ENCODE data around the gene ERCC6. TPM values are rescaled to one million over a fixed set of nuclear protein-coding genes. Genes with fewer than 3 reads are reported as not detected.

The ERCC6 gene
- polyA plus RNA-seq, 3 donors: 16.9 to 18.3 (median 17.9) TPM

DNA sequence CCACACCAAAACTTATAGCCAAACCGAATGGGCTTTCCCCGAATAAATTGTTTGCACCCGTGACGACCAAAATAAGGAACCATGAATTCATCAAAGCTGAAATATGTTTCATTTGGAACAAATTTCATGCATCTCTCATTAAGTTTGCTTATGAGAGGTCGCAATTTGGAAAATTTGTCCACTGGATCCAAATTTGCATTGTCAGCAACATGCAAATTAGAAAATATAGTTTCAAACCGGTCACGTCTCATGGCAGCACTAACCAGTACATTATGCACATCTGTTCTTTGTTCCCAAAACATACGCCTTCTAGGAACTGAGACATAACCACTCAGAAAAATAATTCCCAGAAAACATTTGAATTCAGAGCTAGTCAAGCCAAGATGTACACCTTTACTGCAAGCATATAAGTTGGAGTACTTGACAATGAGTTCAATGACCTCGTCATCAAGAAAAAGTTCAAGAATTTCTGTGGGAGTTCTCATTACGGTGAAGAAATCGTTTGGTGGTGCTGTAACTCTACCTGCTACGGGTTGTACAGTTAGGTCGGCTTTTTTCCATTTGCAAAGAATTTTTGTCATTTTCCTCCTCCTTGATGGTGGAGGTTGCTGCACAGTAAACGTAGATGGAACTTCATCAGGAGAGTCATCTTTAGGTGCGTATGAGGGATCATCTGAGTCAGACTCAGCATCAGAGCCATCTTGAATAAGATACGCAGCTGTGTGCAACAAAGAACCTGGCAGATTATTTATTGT lies 22.5 kb downstream of the ERCC6 start:
- DNase-seq (ENCODE audit: low read depth in 3 of 3, low spot score in 2 of 3): no peak

DNA sequence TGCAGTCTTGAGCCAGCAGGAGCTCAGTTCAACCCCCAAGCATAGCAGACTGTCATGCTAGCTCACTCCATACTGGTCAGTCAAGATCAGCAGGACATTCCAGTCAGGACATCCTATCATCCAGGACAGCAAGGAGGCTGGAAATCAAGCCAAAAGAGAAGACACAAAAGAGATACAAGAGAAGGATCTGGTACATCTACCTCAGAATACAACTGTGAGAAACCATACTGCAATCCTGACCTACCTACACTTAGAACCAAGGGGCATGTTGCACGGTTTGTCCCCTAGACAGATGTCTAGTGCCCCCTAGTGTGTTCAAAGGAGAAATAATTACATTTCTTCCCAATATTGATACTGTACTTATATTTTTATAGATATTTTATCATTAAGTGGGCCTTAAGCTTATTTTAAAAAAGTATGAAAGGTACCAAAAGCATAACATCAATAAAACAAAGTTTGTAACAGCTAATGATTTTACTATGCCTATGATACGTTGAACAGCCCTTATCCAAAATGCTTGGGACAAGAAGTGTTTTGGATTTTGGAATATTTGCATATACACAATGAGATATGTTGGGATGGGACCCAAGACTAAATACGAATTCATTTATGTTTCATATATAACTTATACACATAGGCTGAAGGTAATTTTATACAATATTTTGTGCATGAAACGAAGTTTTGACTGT lies 26.7 kb downstream of the ERCC6 start:
- no peak for DNase-seq (ENCODE audit: low read depth in 3 of 3, low spot score in 2 of 3)

DNA sequence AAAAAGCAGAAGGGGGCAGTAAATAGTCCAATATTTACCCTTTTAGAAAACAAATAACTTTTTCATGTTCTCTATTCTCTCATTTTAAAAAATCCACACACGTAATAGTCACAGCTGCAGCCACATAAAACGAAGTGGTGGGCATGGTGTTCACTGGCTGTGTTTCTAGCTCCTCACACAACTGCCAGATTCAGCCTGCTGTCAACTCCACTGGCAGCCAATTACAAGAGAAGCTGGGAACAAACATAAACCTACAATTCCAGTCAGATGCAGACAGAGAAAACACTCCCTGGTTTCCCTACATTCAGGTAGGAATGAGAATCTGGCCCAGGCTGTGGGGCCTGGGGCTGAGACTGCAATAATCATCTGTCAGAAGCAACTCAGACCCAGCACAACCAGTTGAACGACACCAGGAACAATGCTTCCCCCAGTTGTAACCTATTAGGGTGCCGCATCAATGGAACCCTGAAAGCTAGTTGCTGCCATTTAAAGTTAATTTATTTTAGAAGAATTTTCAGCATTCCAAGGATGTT lies 29.1 kb downstream of the ERCC6 start:
- no peak for DNase-seq (ENCODE audit: low read depth in 3 of 3, low spot score in 2 of 3)

DNA sequence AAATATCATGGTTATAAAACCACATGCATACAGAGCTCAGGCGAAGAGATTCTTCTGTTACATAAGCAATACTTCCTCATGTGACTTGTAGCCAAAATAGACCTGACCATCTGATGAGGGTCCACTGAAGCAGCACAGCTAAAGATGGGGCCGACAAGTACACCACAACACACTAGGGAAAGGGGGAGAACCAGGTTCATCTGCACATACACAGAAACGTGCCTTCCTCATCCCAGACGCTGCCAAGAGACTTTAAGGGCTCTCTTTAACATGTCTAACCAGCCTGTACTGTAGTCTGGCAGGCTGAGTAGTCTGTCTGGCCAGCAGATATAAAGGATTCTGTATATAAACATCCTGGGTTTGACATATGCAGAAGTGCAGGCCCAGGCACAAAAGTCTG lies 30.3 kb downstream of the ERCC6 start:
- no peak for DNase-seq (ENCODE audit: low read depth in 3 of 3, low spot score in 2 of 3)

DNA sequence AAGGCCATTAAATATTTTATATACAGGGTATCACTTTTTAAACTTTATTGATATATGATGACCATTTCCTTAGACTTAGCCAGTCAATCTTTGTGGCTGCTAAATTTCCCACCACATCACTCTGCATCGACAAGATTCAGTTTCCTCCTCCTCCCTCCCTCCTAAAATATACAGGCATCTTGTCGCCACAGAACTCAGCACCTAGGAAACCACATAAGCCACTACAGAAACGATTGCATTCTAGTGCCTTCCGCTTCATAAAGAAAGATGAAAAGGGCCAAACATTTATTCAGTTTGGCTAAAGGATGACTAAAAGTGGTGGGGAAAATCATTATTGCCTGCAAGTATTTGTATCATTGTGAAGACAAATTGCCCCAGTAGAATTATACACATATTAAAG lies 30.7 kb downstream of the ERCC6 start:
- DNase-seq (ENCODE audit: low read depth in 3 of 3, low spot score in 2 of 3): no peak

DNA sequence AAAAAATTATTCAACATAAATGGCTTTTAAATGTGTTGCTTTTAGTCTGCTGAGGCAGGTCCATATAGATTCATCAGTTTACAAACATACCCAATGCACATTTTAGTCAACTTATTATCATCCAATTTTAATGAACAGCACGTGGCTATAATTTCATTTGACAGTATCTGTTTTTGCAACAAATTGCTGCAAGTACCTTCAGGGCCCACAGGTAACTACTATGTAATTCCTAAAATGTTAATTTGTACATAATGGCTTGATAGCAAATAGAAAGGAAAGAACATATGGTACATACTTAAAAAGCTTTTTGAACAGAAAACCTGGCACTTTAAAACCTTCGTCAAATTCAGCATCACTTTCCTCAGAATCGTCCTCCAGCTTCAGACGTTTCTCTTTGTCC lies 33.3 kb downstream of the ERCC6 start:
- DNase-seq (ENCODE audit: low read depth in 3 of 3, low spot score in 2 of 3): no peak

DNA sequence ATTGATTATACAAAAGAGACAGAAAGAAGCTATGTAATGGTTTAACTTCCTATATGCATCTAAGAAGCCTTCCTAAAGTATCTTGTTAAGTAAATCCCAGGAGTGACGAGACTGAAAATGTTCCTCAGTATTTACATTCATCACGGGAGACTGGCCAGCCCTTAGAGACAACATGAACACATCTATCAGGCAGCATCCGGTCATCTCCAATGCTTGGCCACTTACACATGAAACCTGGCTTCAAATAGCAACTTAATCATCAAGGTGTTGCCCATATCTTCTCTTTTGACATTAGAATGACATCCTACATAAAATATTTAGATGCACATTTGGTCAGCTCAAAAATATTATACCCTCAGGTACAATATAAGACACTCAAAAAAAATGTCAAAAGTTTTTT lies 33.8 kb downstream of the ERCC6 start:
- no peak for DNase-seq (ENCODE audit: low read depth in 3 of 3, low spot score in 2 of 3)

DNA sequence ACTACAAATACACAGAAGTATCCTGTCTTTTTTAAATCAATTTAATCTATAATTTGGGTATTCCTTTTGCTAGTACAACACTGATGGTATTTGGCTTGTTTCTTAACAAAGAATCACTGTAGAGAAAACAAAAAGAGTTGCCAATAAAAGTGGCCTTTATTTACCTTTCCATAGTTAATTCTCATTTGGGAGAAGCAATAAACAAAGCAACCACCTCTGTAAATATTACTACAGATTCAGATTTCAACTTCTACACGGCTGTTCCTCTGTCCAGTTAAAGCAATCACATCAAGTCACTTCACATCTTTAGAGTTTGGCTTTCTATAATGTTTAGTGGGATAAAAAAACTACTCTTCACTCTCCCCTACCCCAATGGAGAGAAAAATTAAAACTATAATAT lies 34.4 kb downstream of the ERCC6 start:
- DNase-seq (ENCODE audit: low read depth in 3 of 3, low spot score in 2 of 3): no peak

DNA sequence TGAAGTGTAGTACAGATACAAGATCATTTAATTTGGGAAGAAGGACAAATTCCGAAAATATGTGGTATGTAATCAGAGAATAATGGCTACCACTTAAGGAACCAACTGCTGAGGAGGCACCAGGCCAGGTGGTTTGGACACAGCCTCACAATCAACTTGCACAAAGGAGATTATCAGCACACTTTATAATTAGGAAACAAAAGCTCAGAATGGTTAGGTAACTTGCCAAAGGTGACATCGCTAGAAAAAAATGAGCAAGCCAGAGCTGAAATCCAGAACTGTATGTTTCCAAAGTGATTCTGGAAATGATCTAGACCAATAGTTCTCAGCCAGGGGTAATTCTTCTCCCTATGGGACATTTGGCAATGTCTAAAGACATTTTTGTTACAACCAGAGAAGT lies 36.6 kb downstream of the ERCC6 start:
- DNase-seq (ENCODE audit: low read depth in 3 of 3, low spot score in 2 of 3): no peak

DNA sequence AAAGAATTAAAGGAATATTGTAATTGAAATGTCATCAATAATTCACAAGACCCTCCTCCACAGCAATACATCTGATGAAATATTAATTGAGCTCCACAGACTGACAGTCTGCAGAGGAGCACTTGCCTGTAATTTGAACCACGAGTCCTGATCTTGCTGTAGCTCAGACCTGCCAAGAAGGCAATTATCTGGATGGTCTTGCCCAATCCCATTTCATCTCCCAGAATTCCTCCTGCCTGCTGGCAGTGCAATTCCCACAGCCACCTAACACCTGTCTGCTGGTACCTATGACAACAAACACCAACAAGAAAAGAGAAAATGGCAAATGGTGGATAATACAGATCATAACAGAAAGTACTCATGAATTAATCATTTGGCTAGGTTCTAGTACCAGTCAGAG lies 38.5 kb downstream of the ERCC6 start:
- DNase-seq (ENCODE audit: low read depth in 3 of 3, low spot score in 2 of 3): no peak

DNA sequence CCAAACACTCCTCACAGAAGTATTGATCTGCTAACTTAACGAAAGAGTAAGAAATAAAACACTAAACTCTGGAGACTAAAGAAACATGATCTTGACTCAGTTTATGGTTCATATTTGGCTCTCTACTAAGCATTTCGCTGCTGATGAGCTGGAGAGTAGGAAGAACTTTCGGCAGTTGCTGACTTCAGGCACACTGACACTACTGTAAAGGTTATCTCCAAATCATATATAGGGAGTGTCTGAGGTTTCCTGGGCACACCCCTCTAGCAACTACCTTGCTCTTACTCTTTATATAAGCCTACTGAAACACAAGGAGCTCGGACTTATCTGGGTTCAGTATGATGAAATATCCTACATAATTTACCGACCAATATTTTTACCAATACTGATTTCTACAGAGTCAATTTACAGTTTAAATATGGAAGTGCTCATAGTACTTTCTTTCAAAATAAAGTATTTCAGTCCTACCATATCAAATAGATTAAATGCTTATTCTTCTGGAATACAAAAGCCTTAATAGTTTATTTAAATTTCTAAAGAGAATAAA lies 39.5 kb downstream of the ERCC6 start:
- DNase-seq (ENCODE audit: low read depth in 3 of 3, low spot score in 2 of 3): no peak

DNA sequence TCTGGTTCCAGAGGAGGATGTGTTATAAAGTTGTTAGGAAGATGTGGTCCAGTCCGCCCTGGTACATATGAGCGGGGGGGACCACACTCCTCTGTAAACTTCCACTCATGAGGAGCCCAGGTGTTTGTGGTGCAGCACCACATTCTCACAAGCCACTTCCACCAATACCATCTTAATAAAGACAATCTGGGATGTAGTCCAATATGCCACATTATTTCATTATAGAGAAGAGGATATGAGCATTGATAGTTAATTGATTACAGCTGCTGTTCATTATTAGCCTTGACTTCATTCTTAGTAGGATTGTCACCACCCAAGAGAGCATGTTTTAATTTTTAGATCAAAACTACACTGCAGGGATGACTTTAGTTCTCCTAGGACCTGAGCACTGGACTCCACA lies 40.5 kb downstream of the ERCC6 start:
- DNase-seq (ENCODE audit: low read depth in 3 of 3, low spot score in 2 of 3): no peak

DNA sequence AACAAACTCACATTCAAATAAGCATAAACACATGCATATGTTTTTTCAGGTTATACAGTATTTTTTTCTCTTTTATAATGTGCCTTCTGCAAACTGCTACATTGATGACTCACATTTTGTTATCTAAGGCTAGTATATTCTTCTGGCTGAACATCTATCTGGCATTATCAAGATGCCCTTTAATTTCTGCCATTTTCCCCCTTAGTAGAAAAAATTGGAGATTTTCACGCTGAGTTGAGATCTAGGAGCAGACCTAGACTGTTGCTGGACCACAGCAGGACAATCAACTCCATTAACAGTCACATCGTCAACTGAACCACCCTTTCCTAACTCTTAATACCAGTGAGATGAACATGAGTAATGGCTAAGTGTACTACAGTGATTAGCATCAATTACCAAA lies 41.6 kb downstream of the ERCC6 start:
- no peak for DNase-seq (ENCODE audit: low read depth in 3 of 3, low spot score in 2 of 3)

DNA sequence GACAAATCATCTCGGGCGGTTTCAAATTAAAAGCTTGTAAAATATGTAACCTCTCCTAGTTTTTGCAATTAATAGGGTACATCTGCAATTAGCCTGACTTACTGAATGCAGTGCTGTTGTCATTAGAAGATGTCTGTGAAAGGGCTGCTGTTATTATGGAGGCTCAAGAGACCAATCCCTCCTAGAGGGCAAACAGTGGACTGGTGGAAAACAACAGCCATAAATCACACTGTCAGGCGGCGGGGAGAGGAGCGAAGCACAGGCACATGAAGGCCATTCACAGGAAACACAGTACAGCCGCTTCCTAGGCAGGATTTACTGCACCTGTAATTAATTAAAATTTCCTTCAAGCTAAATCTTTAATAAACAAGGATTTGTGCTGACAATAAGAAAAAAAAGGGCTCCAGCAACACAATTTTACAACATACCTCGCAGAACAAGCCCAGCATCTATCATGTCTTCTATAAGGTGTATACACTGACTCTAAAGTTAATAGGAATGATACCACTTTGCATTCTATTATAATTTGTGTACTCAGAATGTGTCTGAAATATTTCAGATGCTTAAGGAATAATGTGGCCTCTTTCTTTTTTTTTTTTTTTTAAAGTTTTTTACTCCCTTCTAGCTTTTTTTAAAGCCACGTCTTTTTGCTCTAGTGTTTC lies 50.7 kb downstream of the ERCC6 start:
- DNase-seq (ENCODE audit: low read depth in 3 of 3, low spot score in 2 of 3): peak in 1 of 3 donors; percentile 36

DNA sequence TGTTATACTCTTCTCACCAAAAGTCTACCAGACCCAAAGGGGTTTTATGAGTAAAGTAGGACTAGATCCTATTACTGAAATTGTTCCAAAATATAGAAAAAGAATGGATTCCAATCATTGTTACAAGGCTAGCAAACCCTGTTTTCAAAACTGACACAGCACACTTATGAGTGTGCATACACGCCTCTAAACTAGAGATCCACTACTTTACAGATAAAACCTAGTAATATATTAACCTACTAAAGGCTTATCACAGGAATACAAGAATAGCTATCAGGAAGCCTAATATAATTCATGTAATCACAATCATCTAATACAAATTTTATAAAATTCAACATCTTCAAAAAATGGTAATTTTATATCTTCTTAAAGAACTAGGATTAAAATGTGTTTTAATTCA lies 52.2 kb downstream of the ERCC6 start:
- no peak for DNase-seq (ENCODE audit: low read depth in 3 of 3, low spot score in 2 of 3)

DNA sequence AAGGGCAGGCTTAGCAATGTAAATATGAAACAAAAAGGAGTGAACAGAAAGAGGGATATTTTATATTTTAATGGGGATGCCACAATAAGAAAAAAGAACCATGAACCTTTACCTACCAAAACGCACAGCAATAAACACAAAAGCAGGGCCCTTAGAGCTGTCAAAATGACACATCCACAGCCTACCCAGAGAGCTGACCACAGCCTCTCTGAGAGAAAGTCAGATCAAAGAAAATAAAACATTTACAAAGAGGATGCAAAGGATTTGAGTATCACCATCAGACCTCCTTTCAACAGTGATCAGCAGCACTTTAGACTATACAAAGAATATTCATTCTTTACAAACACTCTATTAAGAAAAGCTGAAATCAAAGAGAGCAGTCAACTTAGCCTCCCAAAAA lies 52.9 kb downstream of the ERCC6 start:
- DNase-seq (ENCODE audit: low read depth in 3 of 3, low spot score in 2 of 3): no peak

DNA sequence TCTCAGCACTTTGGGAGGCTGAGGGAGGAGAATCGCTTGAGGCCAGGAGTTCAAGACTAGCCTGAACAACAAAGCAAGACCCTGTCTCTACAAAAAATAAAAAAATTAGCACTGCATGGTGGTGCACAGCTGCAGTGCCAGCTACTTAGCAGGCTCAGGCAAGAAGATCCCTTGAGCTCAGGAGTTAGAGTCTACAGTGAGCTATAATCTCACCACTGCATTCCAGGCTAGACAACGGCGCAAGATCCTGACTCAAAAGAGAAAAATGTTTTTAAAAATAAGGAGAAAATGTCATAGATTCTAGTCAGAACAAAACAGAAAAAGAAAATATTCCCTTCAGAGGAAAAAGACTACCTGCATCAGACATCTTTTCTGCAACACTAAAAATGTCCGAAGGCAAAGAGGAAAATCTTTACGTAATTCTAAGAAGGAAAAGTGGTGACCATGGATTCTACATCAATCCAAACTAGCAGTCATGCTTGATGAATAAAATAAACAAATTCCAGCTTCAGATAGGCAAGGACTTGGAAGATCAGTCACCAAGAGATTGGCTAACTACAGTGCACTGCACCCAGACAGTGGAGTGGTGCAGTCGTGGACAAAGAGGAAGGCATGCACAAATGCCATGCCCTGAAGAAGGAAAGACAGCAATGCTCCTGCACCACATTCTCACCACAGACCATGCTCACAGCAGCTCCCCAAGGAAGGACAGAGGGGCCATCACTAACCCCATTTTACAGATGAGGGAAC lies 54.3 kb downstream of the ERCC6 start:
- DNase-seq (ENCODE audit: low read depth in 3 of 3, low spot score in 2 of 3): no peak

DNA sequence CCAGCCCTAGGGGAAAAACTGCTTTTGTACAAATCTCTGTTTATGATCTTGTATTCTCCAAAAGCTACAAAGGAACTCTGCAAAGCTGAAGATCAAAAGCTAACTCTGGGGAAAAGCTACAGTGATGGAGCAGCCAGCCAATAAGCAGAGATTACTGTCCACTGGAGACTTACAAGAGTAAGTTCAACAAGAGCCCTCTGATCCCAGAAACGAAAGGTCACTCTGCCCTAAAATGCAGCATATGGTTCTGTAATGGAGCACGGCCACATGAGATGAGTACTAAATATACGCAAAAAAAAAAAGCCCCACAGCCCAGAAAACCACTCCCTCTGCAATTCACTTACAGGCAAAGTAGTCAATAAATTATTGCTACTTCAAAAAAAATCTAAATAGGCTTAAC lies 60.1 kb downstream of the ERCC6 start:
- DNase-seq (ENCODE audit: low read depth in 3 of 3, low spot score in 2 of 3): peak in 2 of 3 donors; percentile 10 to 12

DNA sequence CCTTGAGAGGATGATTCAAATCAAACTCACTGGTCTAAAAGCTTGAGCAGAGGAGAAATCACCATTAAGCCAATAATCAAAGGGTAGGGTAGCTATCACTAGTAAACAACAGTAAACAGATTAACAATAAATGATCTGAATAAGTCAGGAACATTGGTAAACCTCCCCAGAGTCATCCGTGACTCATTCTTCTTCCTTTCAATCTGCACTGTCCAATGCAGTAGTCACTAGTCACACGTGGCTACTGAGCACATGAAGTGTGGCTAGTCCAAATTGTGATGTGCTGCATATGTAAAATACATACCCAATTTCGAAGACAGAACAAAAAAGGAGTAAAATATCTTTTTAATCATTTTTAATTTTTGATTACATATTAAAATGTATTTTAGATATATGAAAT lies 64.0 kb downstream of the ERCC6 start:
- DNase-seq (ENCODE audit: low read depth in 3 of 3, low spot score in 2 of 3): no peak

DNA sequence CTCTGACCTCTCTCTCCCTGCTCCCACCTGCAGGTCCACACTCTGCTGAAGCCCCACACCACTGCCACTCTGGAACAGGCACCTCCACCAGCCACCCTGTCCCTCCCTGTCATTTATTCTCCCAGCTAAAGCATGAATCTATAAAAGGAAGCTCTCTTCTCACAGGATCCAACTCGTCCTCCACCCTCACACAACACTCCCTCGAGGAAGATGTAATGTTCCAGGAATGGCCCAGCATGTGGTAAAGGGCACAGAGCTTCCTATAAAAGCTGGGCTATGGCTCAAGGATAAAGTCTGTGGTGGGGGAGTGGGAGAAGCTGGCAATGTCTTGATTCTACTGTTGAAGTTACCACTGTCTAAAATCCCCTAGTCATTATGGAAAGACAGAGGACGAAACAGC lies 67.4 kb downstream of the ERCC6 start:
- no peak for DNase-seq (ENCODE audit: low read depth in 3 of 3, low spot score in 2 of 3)

DNA sequence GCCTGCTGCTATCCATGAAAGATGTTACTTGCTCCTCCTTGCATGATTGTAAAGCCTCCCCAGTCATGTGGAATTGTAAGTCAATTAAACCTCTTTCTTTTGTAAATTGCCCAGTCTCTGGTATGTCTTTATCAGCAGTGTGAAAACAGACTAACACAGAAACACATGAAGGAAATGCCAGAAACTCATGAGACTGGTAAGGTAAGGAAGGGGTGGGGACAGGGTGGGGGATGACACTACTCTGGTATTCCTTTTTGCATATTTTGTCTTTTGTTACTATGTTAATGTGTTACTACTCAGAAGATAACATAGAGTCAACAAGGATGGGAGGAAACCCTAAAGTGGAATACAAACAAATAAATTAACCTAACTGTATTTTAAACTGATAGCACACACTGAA lies 73.2 kb downstream of the ERCC6 start:
- no peak for DNase-seq (ENCODE audit: low read depth in 3 of 3, low spot score in 2 of 3)
